Mesothelial cell of epicardium (in vitro differentiated cells): ENCODE results near the gene TMEM192. TPM values are rescaled to one million over a fixed set of nuclear protein-coding genes. Genes with fewer than 3 reads are reported as not detected.

Experiments
- DNase-seq, 2 experiments: peaks; one replicate each; pipeline ENCODE4 v3.0.0; 2021; ENCODE audit warnings: low spot score in 2 of 2; ENCODE audit not compliant: unreplicated experiment in 2 of 2
- H3K27ac Mint-ChIP-seq: 2 replicates; pipeline ENCODE4 v1.8.0; 2021; ENCODE audit warnings: mixed read lengths
- H3K27me3 Mint-ChIP-seq: 2 replicates; pipeline ENCODE4 v1.8.0; 2021; ENCODE audit warnings: low read depth, mixed read lengths
- H3K36me3 Mint-ChIP-seq: 2 replicates; pipeline ENCODE4 v1.8.0; 2021; ENCODE audit warnings: mixed read lengths
- H3K4me1 Mint-ChIP-seq: 2 replicates; pipeline ENCODE4 v1.8.0; 2021; ENCODE audit warnings: mixed read lengths
- H3K4me3 Mint-ChIP-seq: 2 replicates; pipeline ENCODE4 v1.8.0; 2021; ENCODE audit warnings: mild to moderate bottlenecking, moderate library complexity, mixed read lengths
- H3K9me3 Mint-ChIP-seq: 2 replicates; pipeline ENCODE4 v1.8.0; 2021; ENCODE audit warnings: mixed read lengths
- CTCF ChIP-seq: fragments of 200-600 bp; sonication (generic); IDR thresholded peaks from one replicate; pipeline ENCODE4 v1.5.0; 2021; ENCODE audit warnings: antibody characterized with exemption; ENCODE audit not compliant: unreplicated experiment
- total RNA-seq: library from RNA; stranded (reverse); gene quantifications from 3 replicates; pipeline ENCODE4 v1.2.1, GENCODE V29; 2021

The TMEM192 gene
- total RNA-seq, 1 donor from 2014 or later: 13.9 TPM

- H3K36me3 Mint-ChIP-seq: no peaks in the 10 kb centered on the region
- DNase-seq: no peak
- peaks cover 11% of the 10 kb centered on the region for H3K9me3 Mint-ChIP-seq
- no peak for TF ChIP-seq CTCF
- peaks cover 15% of the 10 kb centered on the region for H3K4me1 Mint-ChIP-seq
- no peaks in the 10 kb centered on the region for H3K27me3 Mint-ChIP-seq
- H3K4me3 Mint-ChIP-seq: no peak overlapping the region
- H3K27ac Mint-ChIP-seq: no peak overlapping the region
Measured at GRCh38 chr4:165151734-165152133, 39.1 kb upstream of the TMEM192 start.

GRCh38 chr4:165150545-165150944 is 37.9 kb upstream of the TMEM192 start:
- no peak for TF ChIP-seq CTCF
- Mint-ChIP-seq H3K36me3 (no peaks in the 10 kb centered on the region), H3K27ac (no peak overlapping the region), H3K9me3 (peaks cover 6% of the 10 kb centered on the region), H3K4me1 (peaks cover 15% of the 10 kb centered on the region), H3K4me3 (no peak overlapping the region), H3K27me3 (no peaks in the 10 kb centered on the region)
- no peak for DNase-seq

- no peak overlapping the region for H3K27ac Mint-ChIP-seq
- H3K27me3 Mint-ChIP-seq: no peaks in the 10 kb centered on the region
- no peak for DNase-seq
- no peaks in the 10 kb centered on the region for H3K4me1 Mint-ChIP-seq
- H3K4me3 Mint-ChIP-seq: no peak overlapping the region
- H3K36me3 Mint-ChIP-seq: peaks cover 6% of the 10 kb centered on the region
- no peak for TF ChIP-seq CTCF
- peaks cover 7% of the 10 kb centered on the region for H3K9me3 Mint-ChIP-seq
Measured at GRCh38 chr4:165138843-165139242, 26.2 kb upstream of the TMEM192 start.

GRCh38 chr4:165137205-165137604 is 24.5 kb upstream of the TMEM192 start:
- DNase-seq: no peak
- peaks cover 7% of the 10 kb centered on the region for H3K9me3 Mint-ChIP-seq
- no peak overlapping the region for H3K27ac Mint-ChIP-seq
- no peak for TF ChIP-seq CTCF
- H3K27me3 Mint-ChIP-seq: no peaks in the 10 kb centered on the region
- no peak overlapping the region for H3K4me3 Mint-ChIP-seq
- H3K36me3 Mint-ChIP-seq: peaks cover 6% of the 10 kb centered on the region
- H3K4me1 Mint-ChIP-seq: no peaks in the 10 kb centered on the region

GRCh38 chr4:165136529-165136928 is 23.9 kb upstream of the TMEM192 start:
- Mint-ChIP-seq H3K9me3 (peaks cover 7% of the 10 kb centered on the region), H3K27me3 (no peaks in the 10 kb centered on the region), H3K4me3 (no peak overlapping the region), H3K36me3 (peaks cover 6% of the 10 kb centered on the region), H3K4me1 (no peaks in the 10 kb centered on the region), H3K27ac (no peak overlapping the region)
- no peak for DNase-seq
- TF ChIP-seq CTCF: no peak

GRCh38 chr4:165133150-165133549 is 20.5 kb upstream of the TMEM192 start:
- no peak overlapping the region for H3K4me3 Mint-ChIP-seq
- H3K36me3 Mint-ChIP-seq: peaks cover 4% of the 10 kb centered on the region
- no peak overlapping the region for H3K27ac Mint-ChIP-seq
- H3K4me1 Mint-ChIP-seq: no peaks in the 10 kb centered on the region
- DNase-seq: no peak
- peaks cover 6% of the 10 kb centered on the region for H3K9me3 Mint-ChIP-seq
- peaks cover 24% of the 10 kb centered on the region for H3K27me3 Mint-ChIP-seq
- TF ChIP-seq CTCF: no peak
